Activated naive CD4-positive, alpha-beta T cell treated with Interleukin-2 at 50 U/mL for 16 hours (primary cell): ENCODE measurements around the gene ZNF423.

Source experiments
- DNase-seq: peaks from one replicate; pipeline ENCODE4 v3.0.0-alpha.2; 2020

The ZNF423 gene

GRCh38 chr16:49443576-49443975, 412.3 kb downstream of the ZNF423 start:
- DNase-seq: no peak

GRCh38 chr16:49442805-49443204, 413.1 kb downstream of the ZNF423 start:
- DNase-seq: no peak

- DNase-seq: peak; percentile 38
These were observed 414.5 kb downstream of the ZNF423 start for GRCh38 chr16:49441366-49441780.

GRCh38 chr16:49440156-49441065, 415.5 kb downstream of the ZNF423 start:
- DNase-seq: no peak

GRCh38 chr16:49439676-49440075, 416.2 kb downstream of the ZNF423 start:
- DNase-seq: no peak

- DNase-seq: no peak
These were observed 416.9 kb downstream of the ZNF423 start for GRCh38 chr16:49439050-49439449.
